Measurements from ENCODE around the gene CES2. TPM values are rescaled to one million over a fixed set of nuclear protein-coding genes. Genes with fewer than 3 reads are reported as not detected.

Gene CES2
- total and polyA plus RNA-seq, 2 donors (not counting 3 experiments of a cell fraction or from before 2014, with no cell fraction given): 19.1 to 28.8 TPM

DNA sequence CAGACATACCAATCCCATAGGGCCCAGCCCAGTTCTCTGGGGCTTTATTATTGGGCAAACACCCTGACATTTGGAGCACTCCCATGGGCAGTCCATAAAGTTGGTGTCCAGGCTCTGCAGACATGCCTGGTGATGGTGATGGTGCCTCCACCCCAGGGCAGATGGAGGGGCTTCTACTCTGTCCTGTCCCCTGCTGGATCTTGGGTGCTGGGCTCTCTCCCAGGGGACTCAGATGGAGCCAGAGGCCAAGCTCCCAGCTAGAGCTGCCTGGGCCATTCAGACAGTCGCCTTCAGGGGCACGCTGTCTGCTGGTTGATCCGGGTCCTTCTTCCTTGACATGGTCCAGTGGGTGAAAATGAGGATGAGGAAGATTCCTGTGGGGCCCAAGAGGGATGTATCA lies 27.2 kb upstream of the CES2 start:
- H3K27me3 ChIP-seq (ENCODE audit: control insufficient read depth in 2 of 2, insufficient read depth in 2 of 2, low read length in 2 of 2): no peaks in the 10 kb centered on the region
- dilution Hi-C loops (cut with MboI; ENCODE audit: extremely low pct_ligation_motif_present, low sequenced_read_pairs): no loop called here
- no peaks in the 10 kb centered on the region for H3K4me1 ChIP-seq (ENCODE audit: control insufficient read depth, extremely low read depth, insufficient read depth, low read length)
- no peaks in the 10 kb centered on the region for H3K9me1 ChIP-seq (replicated peaks; ENCODE audit: control insufficient read depth, extremely low read depth, insufficient read depth, low read length)
- POLR2A ChIA-PET: no interaction called here
- intact Hi-C loops (cut with micrococcal nuclease): no loop called here
- no peak overlapping the region for H3K4me3 ChIP-seq (replicated peaks in 1 of 3; ENCODE audit: insufficient read depth in 1 of 3, low read depth in 1 of 3, low read length in 3 of 3)
- no peaks in the 10 kb centered on the region for H3K36me3 ChIP-seq (ENCODE audit: control insufficient read depth in 2 of 2, extremely low read depth in 1 of 2, insufficient read depth in 2 of 2, low read length in 2 of 2)
- no peak overlapping the region for H3K4me2 ChIP-seq (ENCODE audit: insufficient read depth, low read length)
- H3K79me2 ChIP-seq (ENCODE audit: control insufficient read depth, insufficient read depth, low read length): no peaks in the 10 kb centered on the region
- H3K27ac ChIP-seq (ENCODE audit: insufficient read depth, low read depth, low read length): no peak overlapping the region
- FAIRE-seq (no peak), DNase-seq (ENCODE audit: low read depth, low spot score) (no peak)
- H3K9ac ChIP-seq (replicated peaks; ENCODE audit: extremely low read depth, insufficient read depth, low read length): no peak overlapping the region
- H4K20me1 ChIP-seq (replicated peaks; ENCODE audit: control insufficient read depth, extremely low read depth, insufficient read depth, low read length): no peaks in the 10 kb centered on the region
- CTCF ChIA-PET: interaction anchor here (3.1 kb wide), 1 partner anchor 13 kb away, joined by 19 read pairs; no protein-coding TSS in a partner anchor
- TF ChIP-seq, protein P1, sequence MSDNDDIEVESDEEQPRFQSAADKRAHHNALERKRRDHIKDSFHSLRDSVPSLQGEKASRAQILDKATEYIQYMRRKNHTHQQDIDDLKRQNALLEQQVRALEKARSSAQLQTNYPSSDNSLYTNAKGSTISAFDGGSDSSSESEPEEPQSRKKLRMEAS (IDR thresholded peaks at IDR 0.05; ENCODE audit: insufficient read depth, insufficient read length): no peak
- no peak for TF ChIP-seq GATA2 (IDR thresholded peaks at IDR 0.05; ENCODE audit: insufficient read depth, insufficient read length, low read depth, low read length)
- TF ChIP-seq JUN (IDR thresholded peaks at IDR 0.05; ENCODE audit: borderline replicate concordance, insufficient read depth, insufficient read length, low read depth): no peak
- TF ChIP-seq FOS (IDR thresholded peaks at IDR 0.05; ENCODE audit: borderline replicate concordance, insufficient read depth, low read length): no peak
- no peak for TF ChIP-seq POLR2AphosphoS5 (IDR thresholded peaks at IDR 0.05; ENCODE audit: insufficient read depth, low read depth, low read length)
- TF ChIP-seq, protein P2, sequence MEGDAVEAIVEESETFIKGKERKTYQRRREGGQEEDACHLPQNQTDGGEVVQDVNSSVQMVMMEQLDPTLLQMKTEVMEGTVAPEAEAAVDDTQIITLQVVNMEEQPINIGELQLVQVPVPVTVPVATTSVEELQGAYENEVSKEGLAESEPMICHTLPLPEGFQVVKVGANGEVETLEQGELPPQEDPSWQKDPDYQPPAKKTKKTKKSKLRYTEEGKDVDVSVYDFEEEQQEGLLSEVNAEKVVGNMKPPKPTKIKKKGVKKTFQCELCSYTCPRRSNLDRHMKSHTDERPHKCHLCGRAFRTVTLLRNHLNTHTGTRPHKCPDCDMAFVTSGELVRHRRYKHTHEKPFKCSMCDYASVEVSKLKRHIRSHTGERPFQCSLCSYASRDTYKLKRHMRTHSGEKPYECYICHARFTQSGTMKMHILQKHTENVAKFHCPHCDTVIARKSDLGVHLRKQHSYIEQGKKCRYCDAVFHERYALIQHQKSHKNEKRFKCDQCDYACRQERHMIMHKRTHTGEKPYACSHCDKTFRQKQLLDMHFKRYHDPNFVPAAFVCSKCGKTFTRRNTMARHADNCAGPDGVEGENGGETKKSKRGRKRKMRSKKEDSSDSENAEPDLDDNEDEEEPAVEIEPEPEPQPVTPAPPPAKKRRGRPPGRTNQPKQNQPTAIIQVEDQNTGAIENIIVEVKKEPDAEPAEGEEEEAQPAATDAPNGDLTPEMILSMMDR (IDR thresholded peaks at IDR 0.05; ENCODE audit: extremely low read depth in 1 of 2, insufficient read depth in 1 of 2, low read depth in 1 of 2, low read length in 2 of 2): no peak
- TF ChIP-seq EZH2 (IDR thresholded peaks at IDR 0.05; ENCODE audit: borderline replicate concordance, low read depth, low read length, severe bottlenecking): no peak
- no peak for TF ChIP-seq POLR2A (IDR thresholded peaks at IDR 0.05; ENCODE audit: low read depth, low read length)
- TF ChIP-seq MYC (IDR thresholded peaks at IDR 0.05; ENCODE audit: low read depth, low read length): no peak
- no TSS peak for BruUV-seq (replicated peaks)
- H3K9me3 ChIP-seq (replicated peaks; ENCODE audit: control insufficient read depth, insufficient read depth, low read length): no peaks in the 10 kb centered on the region
- H2AFZ ChIP-seq (ENCODE audit: low read depth, low read length): no peak overlapping the region

Measured in endothelial cell of umbilical vein (primary cell).